HepG2 (cell line): ENCODE data around the gene PARN. TPM values are rescaled to one million over a fixed set of nuclear protein-coding genes. Genes with fewer than 3 reads are reported as not detected.

Experiments
- ATAC-seq: fragments of 200-7000 bp; cut with Tn5 transposase; 3 replicates; pipeline ENCODE4 v1.9.1; 2020; ENCODE audit warnings: mild to moderate bottlenecking, moderate library complexity
- BruUV-seq: library from RNA; stranded (reverse); fragments of 400-500 nt; replicated peaks from 2 replicates; lab custom pipeline; 2021; lab: Mats Ljungman, UMichigan
- CTCF ChIA-PET: fragments of 300-600 bp; formaldehyde crosslinking; extraction: SDS; loops from one replicate; lab custom pipeline; 2021; ENCODE audit warnings: low total read pairs, inconsistent platforms, low intra/inter-chr PET ratio; lab: Yijun Ruan, JAX
- POLR2A ChIA-PET: fragments of 350-600 bp; sonication (Branson Sonifier 250); formaldehyde crosslinking; loops from one replicate; lab custom pipeline; 2020; ENCODE audit warnings: antibody characterized with exemption, inconsistent platforms; lab: Yijun Ruan, JAX
- DNase-seq: peaks from one replicate; pipeline ENCODE4 v3.0.0-alpha.2; 2015; ENCODE audit warnings: low spot score
- FAIRE-seq: peaks from 3 replicates; lab custom pipeline; 2011; peaks lifted over from hg19 to GRCh38; lab: Jason Lieb, UNC
- H2AFZ ChIP-seq: one replicate; pipeline ENCODE4 v1.6.1; 2011; ENCODE audit warnings: low read length, inconsistent platforms
- H3K27ac ChIP-seq: fragments of 300-600 bp; 3 replicates; pipeline ENCODE4 v1.8.0; 2011; ENCODE audit warnings: mixed run types, mild to moderate bottlenecking, mixed read lengths, low read length, inconsistent platforms; ENCODE audit not compliant: insufficient read depth; ENCODE audit errors: extremely low read length
- H3K27me3 ChIP-seq, 2 experiments: fragments of 200-600 bp in 1 of 2; 2 replicates in 1 of 2; 3 replicates in 1 of 2; pipeline versions ENCODE4 v1.6.0 to v1.8.0; 2011; ENCODE audit warnings: low read length in 2 of 2, mild to moderate bottlenecking in 2 of 2, moderate library complexity in 2 of 2, inconsistent platforms in 1 of 2; ENCODE audit not compliant: insufficient read depth in 2 of 2, control insufficient read depth in 1 of 2
- H3K36me3 ChIP-seq, 2 experiments: fragments of 200-600 bp in 1 of 2; replicated peaks in 1 of 2; 2 replicates in 1 of 2; 3 replicates in 1 of 2; pipeline versions ENCODE4 v1.5.1 to v1.8.0; 2011; ENCODE audit warnings: low read length in 2 of 2, inconsistent platforms in 1 of 2; ENCODE audit not compliant: insufficient read depth in 2 of 2, control insufficient read depth in 1 of 2
- H3K4me1 ChIP-seq: 2 replicates; pipeline ENCODE4 v1.5.1; 2012; ENCODE audit warnings: low read length, inconsistent platforms; ENCODE audit not compliant: insufficient read depth
- H3K4me2 ChIP-seq: 2 replicates; pipeline ENCODE4 v1.6.0; 2011; ENCODE audit warnings: low read depth, low read length, inconsistent platforms
- H3K4me3 ChIP-seq, 3 experiments: fragments of 200-600 bp in 1 of 3; sonication (generic), shearing (Covaris generic) in 1 of 3; replicated peaks in 1 of 3; 2 replicates each; pipeline ENCODE4 v1.5.1; 2011 to 2016; ENCODE audit warnings: low read length in 3 of 3, inconsistent platforms in 2 of 3, low read depth in 2 of 3, mild to moderate bottlenecking in 2 of 3, control low read depth in 1 of 3, mixed read lengths in 1 of 3; ENCODE audit not compliant: insufficient read depth in 1 of 3
- H3K79me2 ChIP-seq: one replicate; pipeline ENCODE4 v1.6.1; 2011; ENCODE audit warnings: low read length, inconsistent platforms; ENCODE audit not compliant: insufficient read depth
- H3K9ac ChIP-seq: 2 replicates; pipeline ENCODE4 v1.6.0; 2011; ENCODE audit warnings: mild to moderate bottlenecking, low read depth, low read length, inconsistent platforms; ENCODE audit not compliant: insufficient read depth
- H3K9me3 ChIP-seq: 2 replicates; pipeline ENCODE4 v1.5.1; 2012; ENCODE audit warnings: mild to moderate bottlenecking, low read length
- H4K20me1 ChIP-seq: 2 replicates; pipeline ENCODE4 v1.6.0; 2011; ENCODE audit warnings: inconsistent platforms, mild to moderate bottlenecking, low read length, moderate library complexity; ENCODE audit not compliant: insufficient read depth
- ATF3 ChIP-seq: sonication (generic); formaldehyde crosslinking; IDR thresholded peaks from 2 replicates; pipeline ENCODE4 v1.4.0; 2020; ENCODE audit warnings: missing genetic modification reagents
- GATAD2A ChIP-seq: IDR thresholded peaks from 2 replicates; pipeline ENCODE4 v1.6.1; 2016
- MTA3 ChIP-seq: sonication (generic); formaldehyde crosslinking; IDR thresholded peaks from 2 replicates; pipeline ENCODE4 v1.4.0; 2020; ENCODE audit warnings: missing genetic modification reagents
- NR2F6 ChIP-seq, 2 experiments: IDR thresholded peaks; 2 replicates each; pipeline ENCODE4 v1.6.1; 2016; ENCODE audit warnings: antibody characterized with exemption in 1 of 2, mild to moderate bottlenecking in 1 of 2
- RARG ChIP-seq: sonication (generic); formaldehyde crosslinking; IDR thresholded peaks from 2 replicates; pipeline ENCODE4 v1.4.0; 2020; ENCODE audit warnings: low read depth, mild to moderate bottlenecking, missing genetic modification reagents
- SAP130 ChIP-seq: IDR thresholded peaks from 2 replicates; pipeline ENCODE4 v1.6.1; 2016; ENCODE audit warnings: low read depth
- ZC3H4 ChIP-seq: sonication (generic); formaldehyde crosslinking; IDR thresholded peaks from 2 replicates; pipeline ENCODE4 v1.4.0; 2020; ENCODE audit warnings: missing genetic modification reagents, borderline replicate concordance
- ZSCAN30 ChIP-seq: sonication (generic); formaldehyde crosslinking; IDR thresholded peaks from 2 replicates; pipeline ENCODE4 v1.5.0; 2020; ENCODE audit warnings: mild to moderate bottlenecking, missing genetic modification reagents
- WGBS: methylation state at CpG from one replicate; pipeline ENCODE4 v1.1.6; 2017; ENCODE audit warnings: low lambda C conversion rate; 5-methylcytosine and 5-hydroxymethylcytosine counted together
- in situ Hi-C: cut with HindIII; loops from 2 replicates; pipeline ENCODE4 v1.10.0; 2017; ENCODE audit warnings: low pct_unique_long_range_greater_than_20kb; ENCODE audit not compliant: extremely low pct_ligation_motif_present
- intact Hi-C: fragments of 100-400 bp; cut with micrococcal nuclease; formaldehyde crosslinking; loops from one replicate; pipeline ENCODE4 v1.10.0; 2022; ENCODE audit not compliant: unreplicated experiment
- polyA plus RNA-seq, 8 experiments: library from polyadenylated mRNA; depleted of rRNA in 3 of 8; stranded (reverse) in 7 of 8; unstranded in 1 of 8; fragments of >200 nt; fragmentation: Illumina TruSeq in 4 of 8; extraction: Trizol in 4 of 8; gene quantifications; 2 replicates each; pipeline versions ENCODE4 v1.2.1 to v1.2.3, GENCODE V29; 2011 to 2016; ENCODE audit warnings: low read depth in 4 of 8, missing spikeins in 1 of 8, mixed read lengths in 1 of 8; ENCODE audit not compliant: insufficient read depth in 1 of 8
- total RNA-seq, 5 experiments: library from RNA; depleted of rRNA; stranded (reverse); fragments of >200 nt; fragmentation: Illumina TruSeq; extraction: Trizol; gene quantifications; 2 replicates each; pipeline ENCODE4 v1.2.3, GENCODE V29; 2016; ENCODE audit warnings: low read depth in 1 of 5
- TF ChIP-seq, protein P1 (sequence below): sonication (generic); formaldehyde crosslinking; IDR thresholded peaks from 2 replicates; pipeline ENCODE4 v1.5.0; 2020; ENCODE audit warnings: mild to moderate bottlenecking, missing genetic modification reagents, borderline replicate concordance
- TF ChIP-seq, protein P2 (sequence below): sonication (generic); formaldehyde crosslinking; conservative IDR thresholded peaks from 2 replicates; pipeline ENCODE4 v1.8.1; 2023; ENCODE audit warnings: missing genetic modification reagents

The PARN gene
- total and polyA plus RNA-seq, 2 of the 13 experiments (the other 11 are each of a cell fraction or from before 2014, with no cell fraction given): 13.3 to 47.6 TPM

GRCh38 chr16:14524979-14525378 lies 105.1 kb downstream of the PARN start:
- CTCF ChIA-PET: no interaction called here
- no peak overlapping the region for H3K27ac ChIP-seq

More at GRCh38 chr16:14524979-14525378, 105.1 kb downstream of the PARN start:
- Histone ChIP-seq H2AFZ (no peak overlapping the region), H3K4me1 (peaks cover 59% of the 10 kb centered on the region)
- TF ChIP-seq ZSCAN30 (no peak), NR2F6 (IDR thresholded peaks at IDR 0.05) (no peak), NR2F6 (CRISPR knock-in tag; IDR thresholded peaks at IDR 0.05) (no peak), ATF3 (CRISPR knock-in tag) (no peak), SAP130 (CRISPR knock-in tag) (0 out of 2 replicates have a peak, but pooled peaks have one; percentile 3), RARG (CRISPR knock-in tag) (no peak), ZC3H4 (no peak), MTA3 (CRISPR knock-in tag) (no peak), GATAD2A (no peak)
- TF ChIP-seq, protein P1, sequence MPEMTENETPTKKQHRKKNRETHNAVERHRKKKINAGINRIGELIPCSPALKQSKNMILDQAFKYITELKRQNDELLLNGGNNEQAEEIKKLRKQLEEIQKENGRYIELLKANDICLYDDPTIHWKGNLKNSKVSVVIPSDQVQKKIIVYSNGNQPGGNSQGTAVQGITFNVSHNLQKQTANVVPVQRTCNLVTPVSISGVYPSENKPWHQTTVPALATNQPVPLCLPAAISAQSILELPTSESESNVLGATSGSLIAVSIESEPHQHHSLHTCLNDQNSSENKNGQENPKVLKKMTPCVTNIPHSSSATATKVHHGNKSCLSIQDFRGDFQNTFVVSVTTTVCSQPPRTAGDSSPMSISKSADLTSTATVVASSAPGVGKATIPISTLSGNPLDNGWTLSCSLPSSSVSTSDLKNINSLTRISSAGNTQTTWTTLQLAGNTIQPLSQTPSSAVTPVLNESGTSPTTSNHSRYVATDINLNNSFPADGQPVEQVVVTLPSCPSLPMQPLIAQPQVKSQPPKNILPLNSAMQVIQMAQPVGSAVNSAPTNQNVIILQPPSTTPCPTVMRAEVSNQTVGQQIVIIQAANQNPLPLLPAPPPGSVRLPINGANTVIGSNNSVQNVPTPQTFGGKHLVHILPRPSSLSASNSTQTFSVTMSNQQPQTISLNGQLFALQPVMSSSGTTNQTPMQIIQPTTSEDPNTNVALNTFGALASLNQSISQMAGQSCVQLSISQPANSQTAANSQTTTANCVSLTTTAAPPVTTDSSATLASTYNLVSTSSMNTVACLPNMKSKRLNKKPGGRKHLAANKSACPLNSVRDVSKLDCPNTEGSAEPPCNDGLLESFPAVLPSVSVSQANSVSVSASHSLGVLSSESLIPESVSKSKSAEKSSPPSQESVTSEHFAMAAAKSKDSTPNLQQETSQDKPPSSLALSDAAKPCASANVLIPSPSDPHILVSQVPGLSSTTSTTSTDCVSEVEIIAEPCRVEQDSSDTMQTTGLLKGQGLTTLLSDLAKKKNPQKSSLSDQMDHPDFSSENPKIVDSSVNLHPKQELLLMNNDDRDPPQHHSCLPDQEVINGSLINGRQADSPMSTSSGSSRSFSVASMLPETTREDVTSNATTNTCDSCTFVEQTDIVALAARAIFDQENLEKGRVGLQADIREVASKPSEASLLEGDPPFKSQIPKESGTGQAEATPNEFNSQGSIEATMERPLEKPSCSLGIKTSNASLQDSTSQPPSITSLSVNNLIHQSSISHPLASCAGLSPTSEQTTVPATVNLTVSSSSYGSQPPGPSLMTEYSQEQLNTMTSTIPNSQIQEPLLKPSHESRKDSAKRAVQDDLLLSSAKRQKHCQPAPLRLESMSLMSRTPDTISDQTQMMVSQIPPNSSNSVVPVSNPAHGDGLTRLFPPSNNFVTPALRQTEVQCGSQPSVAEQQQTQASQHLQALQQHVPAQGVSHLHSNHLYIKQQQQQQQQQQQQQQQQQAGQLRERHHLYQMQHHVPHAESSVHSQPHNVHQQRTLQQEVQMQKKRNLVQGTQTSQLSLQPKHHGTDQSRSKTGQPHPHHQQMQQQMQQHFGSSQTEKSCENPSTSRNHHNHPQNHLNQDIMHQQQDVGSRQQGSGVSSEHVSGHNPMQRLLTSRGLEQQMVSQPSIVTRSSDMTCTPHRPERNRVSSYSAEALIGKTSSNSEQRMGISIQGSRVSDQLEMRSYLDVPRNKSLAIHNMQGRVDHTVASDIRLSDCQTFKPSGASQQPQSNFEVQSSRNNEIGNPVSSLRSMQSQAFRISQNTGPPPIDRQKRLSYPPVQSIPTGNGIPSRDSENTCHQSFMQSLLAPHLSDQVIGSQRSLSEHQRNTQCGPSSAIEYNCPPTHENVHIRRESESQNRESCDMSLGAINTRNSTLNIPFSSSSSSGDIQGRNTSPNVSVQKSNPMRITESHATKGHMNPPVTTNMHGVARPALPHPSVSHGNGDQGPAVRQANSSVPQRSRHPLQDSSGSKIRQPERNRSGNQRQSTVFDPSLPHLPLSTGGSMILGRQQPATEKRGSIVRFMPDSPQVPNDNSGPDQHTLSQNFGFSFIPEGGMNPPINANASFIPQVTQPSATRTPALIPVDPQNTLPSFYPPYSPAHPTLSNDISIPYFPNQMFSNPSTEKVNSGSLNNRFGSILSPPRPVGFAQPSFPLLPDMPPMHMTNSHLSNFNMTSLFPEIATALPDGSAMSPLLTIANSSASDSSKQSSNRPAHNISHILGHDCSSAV (CRISPR knock-in tag): no peak
- TF ChIP-seq, protein P2, sequence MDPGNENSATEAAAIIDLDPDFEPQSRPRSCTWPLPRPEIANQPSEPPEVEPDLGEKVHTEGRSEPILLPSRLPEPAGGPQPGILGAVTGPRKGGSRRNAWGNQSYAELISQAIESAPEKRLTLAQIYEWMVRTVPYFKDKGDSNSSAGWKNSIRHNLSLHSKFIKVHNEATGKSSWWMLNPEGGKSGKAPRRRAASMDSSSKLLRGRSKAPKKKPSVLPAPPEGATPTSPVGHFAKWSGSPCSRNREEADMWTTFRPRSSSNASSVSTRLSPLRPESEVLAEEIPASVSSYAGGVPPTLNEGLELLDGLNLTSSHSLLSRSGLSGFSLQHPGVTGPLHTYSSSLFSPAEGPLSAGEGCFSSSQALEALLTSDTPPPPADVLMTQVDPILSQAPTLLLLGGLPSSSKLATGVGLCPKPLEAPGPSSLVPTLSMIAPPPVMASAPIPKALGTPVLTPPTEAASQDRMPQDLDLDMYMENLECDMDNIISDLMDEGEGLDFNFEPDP (CRISPR knock-in tag): 0 out of 2 replicates have a peak, but pooled peaks have one; percentile 59
- TF ChIP-seq, all 625 proteins: peak for 2
- DNase-seq (no peak), ATAC-seq (no peak), FAIRE-seq (no peak)
- Histone ChIP-seq H3K9ac (no peak overlapping the region), H4K20me1 (no peaks in the 10 kb centered on the region), H3K79me2 (no peaks in the 10 kb centered on the region), H3K4me3 (no peak overlapping the region), H3K9me3 (no peaks in the 10 kb centered on the region), H3K27me3 (no peaks in the 10 kb centered on the region), H3K4me2 (no peak overlapping the region), H3K36me3 (0 out of 5 replicates have a peak, but pooled peaks cover 0 to 5% of the 10 kb centered on the region in 2 experiments)
- no TSS peak for BruUV-seq
- POLR2A ChIA-PET: no interaction called here
- WGBS: 98% methylated on average over 3 of the region's 3 CpGs
- intact Hi-C loops (loop anchor here (5.0 kb wide), 2 partner anchors 148 to 603 kb away; partner anchors contain the start of gene ERCC4), in situ Hi-C loops (loop anchor here (5.0 kb wide), 1 partner anchor 223 kb away; no protein-coding TSS in a partner anchor)
